Measurements from ENCODE around the gene ESPL1.

Gene ESPL1

DNA sequence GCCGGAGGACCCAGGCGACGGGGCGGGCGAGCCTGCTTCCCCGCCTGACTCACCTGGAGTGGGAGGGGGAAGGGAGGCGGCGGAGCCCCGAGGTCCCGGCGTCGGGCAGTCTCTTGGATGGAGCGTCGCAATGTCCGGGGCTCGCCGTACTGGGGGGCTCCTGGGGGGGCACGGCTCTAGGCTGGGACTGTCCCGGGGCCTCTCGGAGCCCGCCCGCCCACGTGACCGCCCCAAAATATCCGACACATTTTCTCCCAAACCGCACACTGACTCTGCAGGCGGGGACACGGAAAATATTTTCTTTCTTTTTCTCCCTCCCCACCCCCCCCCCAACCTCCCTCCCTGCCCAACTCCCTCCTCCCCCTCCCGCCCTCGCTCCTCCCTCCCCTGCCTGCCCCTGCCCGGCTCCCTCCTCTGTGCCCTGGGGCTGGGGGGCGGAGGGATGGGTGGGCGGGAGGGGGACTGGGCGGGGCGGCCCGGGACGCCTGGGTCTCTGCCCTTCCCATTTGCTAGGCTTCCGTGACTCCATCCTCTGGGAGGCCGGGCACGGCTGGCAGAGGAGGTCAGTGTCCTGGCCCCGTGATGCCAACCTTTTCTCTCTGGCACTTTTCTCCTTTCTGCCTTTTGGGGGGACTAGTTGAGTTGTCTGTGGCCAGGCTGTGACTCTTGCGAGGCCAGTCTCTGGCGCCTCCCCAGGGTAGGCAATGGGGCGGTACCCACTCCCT lies 36.0 kb upstream of the ESPL1 start, which contains the start of gene RARG:
Gene RARG (minus strand): TSS at position 289 of the 725 bp plus-strand sequence. CDS start 4,664 bp downstream, outside the sequence.
- DNase-seq (ENCODE audit: low read depth), result peak; percentile 73

DNA sequence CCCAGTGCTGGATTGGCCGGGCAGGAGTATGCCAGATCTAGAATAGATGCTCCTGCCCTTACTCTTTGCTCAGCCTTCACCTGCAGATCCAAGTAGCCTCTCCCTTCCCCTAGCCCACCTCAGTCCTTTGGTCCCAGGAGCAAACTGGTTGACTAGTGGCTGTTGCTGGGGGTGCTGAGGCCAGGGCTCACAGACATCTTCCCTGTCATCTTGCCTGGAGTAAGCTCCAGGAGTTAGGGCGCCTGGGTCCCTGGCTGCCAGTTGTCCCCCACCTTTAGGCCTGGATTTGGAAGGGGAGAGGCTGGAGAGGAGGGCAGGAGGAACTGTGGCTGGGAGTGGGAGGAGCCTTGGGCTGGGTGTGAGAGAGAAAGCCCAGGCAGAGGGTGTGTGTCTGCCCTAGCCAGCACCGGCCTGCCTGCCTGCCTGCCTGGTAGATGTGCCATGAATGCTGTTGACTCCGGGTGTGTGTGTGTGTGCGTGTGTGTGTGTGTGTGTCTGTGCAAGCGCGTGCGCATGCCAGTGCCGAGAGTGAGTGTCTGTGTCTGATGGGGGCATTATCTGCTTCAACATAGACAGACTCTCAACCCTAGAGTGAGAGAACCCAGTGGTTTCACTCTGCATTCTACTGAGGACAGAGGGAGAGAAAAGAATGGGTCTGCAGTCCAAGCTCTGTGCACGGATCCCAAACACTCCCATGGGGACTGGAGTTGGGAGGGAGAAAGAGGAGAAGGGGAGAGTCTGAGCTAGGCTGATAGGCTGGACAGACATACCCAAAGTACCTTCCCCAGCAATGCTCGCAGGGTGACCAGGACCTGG lies 35.2 kb upstream of the ESPL1 start:
- peak; percentile 28 for DNase-seq (ENCODE audit: low read depth)

DNA sequence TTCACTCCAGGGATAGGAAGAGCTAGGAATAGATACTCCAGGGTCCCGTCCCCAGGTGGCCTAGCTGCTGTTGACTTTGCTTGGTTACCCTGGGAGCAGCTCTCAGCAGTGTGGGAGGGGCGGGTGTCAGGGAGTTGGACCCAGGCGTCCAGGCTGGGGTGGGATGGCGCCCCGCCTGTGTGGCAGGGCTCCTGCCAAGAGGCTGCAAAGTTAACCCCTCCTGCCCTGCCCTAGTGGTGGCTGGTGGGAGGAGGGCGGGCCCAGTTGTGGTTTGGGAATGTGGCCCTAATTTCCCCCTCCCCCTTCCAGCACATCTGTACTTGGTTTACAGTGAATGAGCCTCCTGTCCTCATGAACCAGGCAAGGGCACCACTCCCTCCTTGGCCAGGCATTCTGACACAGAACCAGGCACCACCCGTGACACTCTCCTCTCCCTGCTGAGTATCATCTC lies 34.4 kb upstream of the ESPL1 start:
- no peak for DNase-seq (ENCODE audit: low read depth)

- no peak for DNase-seq (ENCODE audit: low read depth)
Measured at GRCh38 chr12:53234271-53234914, 33.7 kb upstream of the ESPL1 start.

GRCh38 chr12:53235164-53235563 lies 32.9 kb upstream of the ESPL1 start:
- DNase-seq (ENCODE audit: low read depth), result no peak

DNA sequence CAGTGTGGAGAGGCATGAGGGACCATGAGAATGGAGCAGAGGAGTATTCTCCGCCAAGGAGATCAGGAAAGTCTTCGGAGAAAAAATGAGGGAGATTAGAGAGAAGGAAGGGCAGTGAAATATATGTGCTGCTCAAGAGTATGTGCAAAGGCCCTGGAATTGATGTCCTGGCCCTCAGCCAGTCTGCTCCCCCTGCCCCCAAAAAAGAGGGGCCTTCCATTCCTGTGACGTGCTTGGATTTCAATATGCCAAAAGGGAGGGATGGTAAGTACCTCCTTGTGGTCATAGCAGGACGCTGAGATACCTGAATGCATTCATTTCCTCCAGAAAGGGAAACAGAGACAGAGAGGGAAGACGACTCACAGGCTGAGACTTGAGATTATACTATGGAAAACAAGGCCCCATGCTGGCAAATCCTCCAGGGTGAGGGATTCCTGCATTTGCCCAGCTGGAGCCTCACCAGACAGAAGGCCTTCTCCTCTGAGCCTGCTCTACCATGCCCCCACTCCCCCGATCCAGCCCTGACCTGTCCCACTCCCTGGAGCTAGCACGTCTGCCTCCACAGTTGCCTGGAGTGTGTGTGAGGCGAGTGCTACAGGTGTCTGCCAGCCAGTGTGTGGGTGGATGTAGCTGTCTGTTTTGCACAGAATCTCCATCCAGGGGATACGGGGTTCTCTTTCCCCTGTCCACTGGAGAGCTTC lies 32.2 kb upstream of the ESPL1 start:
- no peak for DNase-seq (ENCODE audit: low read depth)

GRCh38 chr12:53236443-53237111 lies 31.5 kb upstream of the ESPL1 start:
- peak; percentile 76 for DNase-seq (ENCODE audit: low read depth)

DNA sequence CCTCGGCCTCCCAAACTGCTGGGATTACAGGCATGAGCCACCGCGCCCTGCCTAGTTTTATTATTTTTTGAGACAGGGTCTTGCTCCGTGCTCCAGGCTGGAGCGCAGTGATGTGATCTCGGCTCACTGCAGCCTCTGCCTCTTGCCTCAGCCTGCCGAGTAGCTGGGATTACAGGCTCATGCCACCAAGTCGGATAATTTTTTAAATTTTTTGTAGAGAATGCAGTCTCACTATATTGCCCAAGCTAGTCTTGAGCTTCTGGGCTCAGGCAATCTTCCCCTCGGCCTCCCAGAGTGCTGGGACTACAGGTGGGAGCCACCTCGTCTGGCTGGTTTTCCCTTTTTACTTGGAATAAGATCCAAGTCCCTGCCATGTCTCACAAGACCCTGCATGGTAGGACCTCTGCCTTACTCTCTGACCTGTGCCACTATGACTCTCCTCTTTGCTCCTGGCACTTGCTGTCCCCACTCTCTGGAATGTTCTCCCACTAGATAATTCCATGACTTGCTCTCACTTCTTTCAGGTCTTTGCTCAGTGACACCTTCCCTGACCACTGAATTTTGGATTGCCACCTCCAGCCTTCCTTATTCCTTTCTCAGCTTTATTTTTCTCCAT lies 28.3 kb upstream of the ESPL1 start:
- DNase-seq (ENCODE audit: low read depth), result no peak

GRCh38 chr12:53241623-53242412 lies 26.3 kb upstream of the ESPL1 start:
- no peak for DNase-seq (ENCODE audit: low read depth)

- no peak for DNase-seq (ENCODE audit: low read depth)
Measured at GRCh38 chr12:53244337-53244736, 23.8 kb upstream of the ESPL1 start.

DNA sequence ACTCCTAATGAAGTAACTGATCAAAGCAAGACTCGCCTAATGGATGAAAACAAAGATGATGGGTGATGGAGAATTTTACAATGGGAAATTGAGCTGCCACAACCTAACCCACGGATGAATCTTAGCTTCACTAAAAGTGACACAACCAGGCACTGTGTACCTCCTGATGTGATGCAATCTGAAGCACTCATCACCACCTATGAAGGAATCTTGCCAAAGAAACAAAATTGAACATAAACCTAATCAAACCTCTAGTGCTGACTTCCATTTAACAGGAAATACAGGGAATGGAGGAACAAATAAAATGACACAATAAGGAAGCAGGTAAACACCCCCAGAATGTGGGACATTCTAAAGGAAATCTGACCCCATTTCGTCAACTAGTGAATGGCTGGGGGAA lies 22.8 kb upstream of the ESPL1 start:
- DNase-seq (ENCODE audit: low read depth), result no peak

DNA sequence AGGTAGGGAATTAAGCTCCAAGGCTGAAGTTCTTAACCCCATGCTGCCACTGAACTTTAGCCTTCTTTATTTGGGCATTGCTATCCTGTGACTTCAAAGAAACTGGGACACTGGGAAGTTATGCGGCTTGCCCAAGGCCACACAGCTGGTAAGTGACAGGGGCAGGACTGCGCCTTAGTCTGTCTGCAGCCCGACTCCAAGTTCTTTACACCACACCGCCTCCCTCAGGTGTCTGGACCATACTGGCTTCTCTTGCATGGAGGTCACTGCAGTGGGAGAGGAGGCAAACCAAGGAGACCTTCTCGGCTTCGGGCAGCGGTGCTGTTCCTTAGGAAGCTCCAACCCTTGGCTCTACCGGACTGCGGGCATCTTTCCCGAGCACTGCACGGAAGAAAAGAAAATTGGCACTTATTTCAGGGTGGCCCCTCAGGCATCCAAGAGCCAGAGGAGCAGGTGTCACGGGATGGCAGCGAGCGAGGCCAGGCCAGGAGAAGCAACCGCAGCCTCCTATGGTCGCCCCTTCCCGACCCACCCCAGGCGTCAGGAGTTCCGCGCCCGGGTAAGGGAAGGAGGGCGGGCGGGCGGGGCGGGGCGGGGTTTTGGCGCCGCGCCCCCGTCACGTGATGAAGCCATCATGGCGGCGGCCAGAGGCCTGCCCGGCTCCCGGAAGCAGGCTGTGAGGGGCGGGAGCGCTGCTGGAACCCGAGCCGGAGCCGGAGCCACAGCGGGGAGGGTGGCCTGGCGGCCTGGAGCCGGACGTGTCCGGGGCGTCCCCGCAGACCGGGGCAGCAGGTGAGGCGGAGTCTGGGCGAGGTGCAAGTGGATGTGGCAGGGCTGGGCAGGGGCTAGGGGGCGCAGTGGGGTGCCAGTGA lies 16.4 kb upstream of the ESPL1 start:
- peak; percentile 55 for DNase-seq (ENCODE audit: low read depth)

GRCh38 chr12:53252349-53252916 lies 15.7 kb upstream of the ESPL1 start:
- DNase-seq (ENCODE audit: low read depth), result no peak

DNA sequence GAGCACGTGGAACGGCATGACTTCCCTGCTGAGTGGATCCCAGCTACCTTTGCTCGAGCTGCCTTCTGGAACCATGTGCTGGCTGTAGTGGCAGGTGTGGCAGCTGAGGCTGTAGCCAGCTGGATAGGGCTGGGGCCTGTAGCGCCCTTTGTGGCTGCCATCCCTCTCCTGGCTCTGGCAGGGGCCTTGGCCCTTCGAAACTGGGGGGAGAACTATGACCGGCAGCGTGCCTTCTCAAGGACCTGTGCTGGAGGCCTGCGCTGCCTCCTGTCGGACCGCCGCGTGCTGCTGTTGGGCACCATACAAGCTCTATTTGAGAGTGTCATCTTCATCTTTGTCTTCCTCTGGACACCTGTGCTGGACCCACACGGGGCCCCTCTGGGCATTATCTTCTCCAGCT lies 14.8 kb upstream of the ESPL1 start:
- no peak for DNase-seq (ENCODE audit: low read depth)

- DNase-seq (ENCODE audit: low read depth), result no peak
Measured at GRCh38 chr12:53254816-53255545, 13.1 kb upstream of the ESPL1 start.

GRCh38 chr12:53255996-53256395 lies 12.1 kb upstream of the ESPL1 start:
- DNase-seq (ENCODE audit: low read depth), result no peak

GRCh38 chr12:53258541-53259539 lies 9.3 kb upstream of the ESPL1 start:
- DNase-seq (ENCODE audit: low read depth), result no peak

Measured in T-helper 22 cell (primary cell).